ENCODE measurements around the gene LRRC36.

The LRRC36 gene, protein sequence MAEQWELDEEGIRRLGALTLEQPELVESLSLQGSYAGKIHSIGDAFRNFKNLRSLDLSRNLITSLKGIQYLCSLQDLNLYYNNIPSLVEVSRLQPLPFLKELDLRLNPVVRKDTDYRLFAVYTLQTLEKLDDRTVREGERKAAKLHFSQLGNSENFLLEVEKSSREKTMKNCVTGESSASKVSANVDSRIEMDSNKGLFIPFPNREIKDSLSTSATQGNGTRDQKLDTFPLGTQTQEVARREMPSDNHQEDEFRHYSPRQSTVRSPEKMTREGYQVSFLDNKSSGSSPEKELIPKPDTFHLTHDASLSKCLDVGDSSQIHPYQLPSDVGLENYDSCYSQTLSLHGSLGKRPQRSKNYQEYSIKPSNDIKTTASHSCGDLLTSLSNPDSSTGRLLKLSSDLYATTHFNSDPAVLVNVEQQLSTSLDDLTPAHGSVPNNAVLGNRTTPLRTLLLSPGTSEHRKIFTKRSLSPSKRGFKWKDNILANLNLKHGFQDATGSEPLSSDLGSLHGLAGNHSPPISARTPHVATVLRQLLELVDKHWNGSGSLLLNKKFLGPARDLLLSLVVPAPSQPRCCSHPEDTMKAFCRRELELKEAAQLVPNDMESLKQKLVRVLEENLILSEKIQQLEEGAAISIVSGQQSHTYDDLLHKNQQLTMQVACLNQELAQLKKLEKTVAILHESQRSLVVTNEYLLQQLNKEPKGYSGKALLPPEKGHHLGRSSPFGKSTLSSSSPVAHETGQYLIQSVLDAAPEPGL

DNA sequence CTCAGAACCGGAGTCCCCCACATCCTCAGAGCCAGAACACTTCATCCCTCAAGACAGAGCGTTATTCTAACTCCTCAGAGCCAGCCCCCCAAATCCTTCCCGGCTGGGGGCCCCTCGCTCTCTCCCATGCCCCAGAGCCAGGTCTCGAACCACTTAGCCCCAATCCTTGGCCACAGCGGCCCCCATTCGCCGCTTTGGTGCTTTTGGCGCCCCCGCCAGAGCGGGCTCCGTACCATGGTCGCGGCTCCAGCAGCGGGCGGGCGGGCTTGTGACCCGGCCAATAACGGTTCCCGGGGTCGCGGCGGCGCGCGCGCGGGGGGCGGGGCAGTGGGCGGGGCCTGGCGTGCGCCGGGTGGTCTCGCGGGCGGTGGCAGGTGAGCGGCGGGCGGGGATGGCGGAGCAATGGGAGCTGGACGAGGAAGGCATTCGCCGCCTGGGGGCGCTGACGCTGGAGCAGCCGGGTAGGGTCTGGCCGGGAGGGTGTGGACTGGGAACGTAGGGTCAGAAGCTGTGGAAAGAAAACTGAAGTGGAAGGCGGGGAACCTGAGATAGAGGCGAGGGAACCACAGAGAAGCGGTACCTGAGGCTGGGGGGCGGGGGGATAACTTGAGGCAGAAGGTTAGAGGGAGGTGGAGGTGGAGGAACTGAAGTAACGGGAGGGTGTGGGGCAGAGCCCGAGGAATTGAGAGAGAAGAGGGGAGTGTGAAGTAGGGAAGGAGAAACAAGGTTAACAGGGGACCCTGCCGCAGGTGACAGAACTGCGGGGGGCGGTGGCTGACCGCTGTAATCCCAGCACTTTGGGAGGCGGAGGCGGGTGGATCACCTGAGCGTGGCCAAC, at the start of gene LRRC36, which contains the start of gene KCTD19:
Gene LRRC36, plus strand, starts transcription at position 344 of the 838 bp plus-strand sequence. Its CDS starts 48 bp downstream, at position 392.
Gene KCTD19, minus strand, starts transcription at position 270 of the 838 bp plus-strand sequence. Its CDS starts 34 bp downstream, at position 236.
- no peak for DNase-seq

DNA sequence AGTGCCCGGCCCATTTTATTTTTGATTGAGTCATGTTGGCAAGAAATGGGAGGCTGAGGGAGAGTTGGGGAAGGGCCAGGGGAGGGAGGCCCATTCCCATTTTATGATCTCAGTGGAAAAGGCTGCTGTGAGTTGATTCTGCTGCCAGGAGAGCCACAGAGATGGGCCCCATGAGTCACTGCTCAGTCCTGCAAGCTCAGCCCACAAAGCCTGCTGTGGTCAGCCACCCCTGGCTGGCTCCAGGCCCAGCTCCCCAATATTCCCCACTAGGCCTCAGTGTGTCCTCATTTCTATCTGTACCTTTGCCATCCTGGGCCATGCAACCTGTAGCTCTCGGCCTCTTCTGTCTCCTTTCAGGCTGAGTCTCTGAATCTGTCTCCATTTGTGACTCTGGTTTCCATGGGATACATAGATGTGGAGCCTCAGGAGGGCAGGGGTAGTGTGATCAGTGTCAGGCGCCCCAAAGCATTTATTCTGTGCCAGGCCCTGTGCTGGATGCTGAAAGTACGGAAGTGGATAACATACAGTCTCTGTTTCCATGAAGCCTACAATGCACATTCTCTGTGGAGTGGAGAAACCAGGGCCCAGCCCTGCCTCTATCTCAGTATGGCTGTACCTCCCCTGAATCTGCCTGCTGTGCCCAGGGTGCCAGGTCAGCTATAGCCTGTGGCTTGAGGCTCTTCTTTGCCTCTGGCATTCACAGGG, 49.2 kb upstream of the LRRC36 start:
- no peak for DNase-seq

DNA sequence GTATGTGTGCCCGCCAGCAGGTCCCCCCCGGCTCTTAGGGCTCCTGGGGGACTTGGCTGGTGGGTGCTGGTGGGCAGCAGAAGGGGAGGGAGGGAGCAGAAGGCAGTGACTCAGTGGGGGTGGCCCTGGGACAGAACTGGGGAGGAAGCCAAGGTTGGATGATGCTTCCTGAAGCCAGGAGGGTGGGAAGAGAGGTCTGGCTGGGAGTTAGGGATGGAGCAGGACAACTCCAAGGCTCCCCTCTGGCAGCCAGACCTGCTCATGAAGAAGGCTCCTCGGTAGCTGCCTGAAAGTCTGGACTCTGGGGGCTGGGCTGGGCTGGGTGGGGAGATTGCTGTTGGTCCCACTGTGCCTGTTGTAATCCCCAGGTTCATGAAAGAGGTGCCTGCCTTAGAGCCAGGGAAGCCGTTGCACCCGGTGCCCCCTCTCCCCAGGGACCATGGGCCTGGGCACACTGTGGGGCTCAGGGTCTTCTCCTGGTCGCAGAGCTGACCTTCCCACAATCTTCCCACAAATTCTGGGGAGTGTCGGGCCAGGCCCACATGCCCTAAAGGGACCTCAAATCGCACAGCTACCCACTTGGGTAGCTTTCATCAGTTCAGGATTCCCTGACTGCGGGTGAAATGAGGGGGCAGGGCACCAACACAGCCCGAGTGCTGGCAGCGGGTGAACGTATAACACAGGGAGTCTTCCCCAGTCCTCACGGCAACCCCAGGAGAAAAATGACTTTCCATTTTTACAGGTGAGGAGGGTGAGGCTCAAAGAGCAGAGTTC, 48.4 kb upstream of the LRRC36 start:
- DNase-seq, result no peak

DNA sequence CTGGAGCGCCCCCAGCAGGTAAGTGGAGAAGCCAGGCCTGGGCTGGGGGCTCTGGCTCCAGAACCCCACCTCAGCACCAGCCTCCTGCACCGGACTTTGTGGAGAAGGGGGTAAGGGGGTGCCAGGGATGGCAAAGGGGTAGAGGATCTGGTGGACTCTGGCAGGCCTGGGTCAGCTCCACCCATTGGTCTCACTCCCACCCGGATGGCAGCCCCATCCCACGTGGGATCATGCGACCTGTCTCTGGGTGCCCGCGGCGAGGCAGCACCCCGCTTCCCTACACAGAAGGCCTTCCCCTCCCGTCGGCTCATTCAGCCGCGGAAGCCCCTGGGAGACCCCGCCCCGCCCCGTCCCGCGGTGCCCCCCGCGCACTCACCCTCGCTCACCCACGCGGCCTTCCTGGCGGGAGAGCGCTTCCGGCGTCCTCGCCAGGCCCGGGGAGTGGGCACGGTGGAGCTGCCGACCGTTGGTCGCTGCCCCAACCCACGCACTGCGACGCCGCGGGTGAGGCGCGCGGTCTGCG, 47.8 kb upstream of the LRRC36 start:
- DNase-seq, result peak in 1 of 2 donors; percentile 62

DNA sequence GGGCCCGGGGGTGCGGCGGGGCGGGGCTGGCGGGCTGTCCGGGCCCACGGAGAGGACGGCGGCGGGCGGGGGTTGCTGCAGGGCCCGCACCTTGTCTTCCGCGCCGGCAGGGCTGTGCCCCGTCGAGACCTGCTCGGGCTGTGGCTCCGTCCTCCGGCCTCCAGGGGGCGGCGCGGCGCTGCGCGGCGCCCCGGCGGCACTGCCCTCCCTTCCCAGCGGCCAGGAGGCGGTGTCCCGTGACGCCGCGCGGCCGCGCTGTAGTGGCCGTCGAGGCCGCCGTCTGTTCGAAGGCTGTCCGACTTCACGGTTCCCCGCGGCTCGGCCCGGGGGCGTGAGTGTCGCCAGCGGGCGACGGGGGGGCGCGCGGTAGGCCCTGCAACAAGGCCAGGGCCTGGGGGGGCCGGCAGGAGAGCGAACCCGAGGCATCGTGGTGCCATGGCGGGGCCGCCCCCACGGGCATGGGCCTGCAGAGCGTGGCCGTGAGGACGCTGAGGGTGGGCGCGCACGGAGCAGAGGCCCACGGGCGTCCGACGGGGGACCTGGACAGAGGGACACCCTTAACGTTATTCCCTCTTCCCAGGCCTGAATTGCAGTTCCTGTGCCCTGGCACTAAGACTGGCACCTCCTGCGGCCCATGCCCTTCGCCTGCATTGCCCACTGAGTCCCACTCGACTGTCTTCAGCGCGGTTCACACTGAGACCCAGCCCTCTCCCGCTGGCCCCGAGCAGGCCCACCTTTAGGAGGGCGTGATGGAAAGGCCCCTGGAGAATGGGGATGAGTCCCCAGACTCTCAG, 47.1 kb upstream of the LRRC36 start, which contains the start of gene PLEKHG4:
Gene PLEKHG4, plus strand, starts transcription at position 237 of the 794 bp plus-strand sequence. Its CDS starts 513 bp downstream, at position 750.
- DNase-seq, result peak; percentile 62 to 68

DNA sequence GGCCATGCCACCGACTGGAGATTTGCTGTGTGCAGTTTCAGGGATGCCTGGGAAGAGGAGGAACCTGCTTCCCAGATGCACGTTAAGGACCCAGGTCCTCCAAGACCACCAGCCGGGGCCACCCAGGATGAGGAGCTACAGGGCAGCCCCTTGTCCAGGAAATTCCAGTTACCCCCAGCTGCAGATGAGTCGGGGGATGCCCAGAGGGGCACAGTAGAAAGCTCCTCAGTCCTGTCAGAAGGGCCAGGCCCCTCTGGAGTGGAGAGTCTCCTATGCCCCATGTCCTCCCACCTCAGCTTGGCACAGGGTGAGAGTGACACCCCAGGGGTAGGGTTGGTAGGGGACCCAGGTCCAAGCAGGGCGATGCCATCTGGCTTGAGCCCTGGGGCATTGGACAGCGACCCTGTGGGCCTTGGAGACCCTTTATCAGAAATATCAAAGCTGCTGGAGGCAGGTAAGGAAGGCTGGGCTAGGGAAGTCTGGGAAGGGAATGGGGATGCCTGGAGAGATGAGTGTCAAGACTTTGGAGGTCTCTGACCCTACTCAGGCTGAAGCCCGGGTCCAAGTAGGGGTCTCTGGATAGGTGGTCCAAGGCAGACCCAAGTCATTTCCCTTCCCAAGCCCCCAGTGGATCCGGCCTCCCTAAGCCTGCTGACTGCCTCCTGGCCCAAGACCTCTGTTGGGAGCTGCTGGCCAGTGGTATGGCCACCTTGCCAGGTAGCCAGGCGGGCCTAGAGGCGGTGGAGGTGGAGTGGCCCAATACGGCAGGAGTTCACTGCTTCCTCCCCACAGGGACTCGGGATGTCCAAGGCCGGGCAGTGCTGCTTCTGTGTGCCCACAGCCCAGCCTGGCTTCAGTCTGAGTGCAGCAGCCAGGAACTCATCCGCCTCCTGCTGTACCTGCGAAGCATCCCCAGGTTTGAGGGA, 46.3 kb upstream of the LRRC36 start:
- DNase-seq, result no peak

DNA sequence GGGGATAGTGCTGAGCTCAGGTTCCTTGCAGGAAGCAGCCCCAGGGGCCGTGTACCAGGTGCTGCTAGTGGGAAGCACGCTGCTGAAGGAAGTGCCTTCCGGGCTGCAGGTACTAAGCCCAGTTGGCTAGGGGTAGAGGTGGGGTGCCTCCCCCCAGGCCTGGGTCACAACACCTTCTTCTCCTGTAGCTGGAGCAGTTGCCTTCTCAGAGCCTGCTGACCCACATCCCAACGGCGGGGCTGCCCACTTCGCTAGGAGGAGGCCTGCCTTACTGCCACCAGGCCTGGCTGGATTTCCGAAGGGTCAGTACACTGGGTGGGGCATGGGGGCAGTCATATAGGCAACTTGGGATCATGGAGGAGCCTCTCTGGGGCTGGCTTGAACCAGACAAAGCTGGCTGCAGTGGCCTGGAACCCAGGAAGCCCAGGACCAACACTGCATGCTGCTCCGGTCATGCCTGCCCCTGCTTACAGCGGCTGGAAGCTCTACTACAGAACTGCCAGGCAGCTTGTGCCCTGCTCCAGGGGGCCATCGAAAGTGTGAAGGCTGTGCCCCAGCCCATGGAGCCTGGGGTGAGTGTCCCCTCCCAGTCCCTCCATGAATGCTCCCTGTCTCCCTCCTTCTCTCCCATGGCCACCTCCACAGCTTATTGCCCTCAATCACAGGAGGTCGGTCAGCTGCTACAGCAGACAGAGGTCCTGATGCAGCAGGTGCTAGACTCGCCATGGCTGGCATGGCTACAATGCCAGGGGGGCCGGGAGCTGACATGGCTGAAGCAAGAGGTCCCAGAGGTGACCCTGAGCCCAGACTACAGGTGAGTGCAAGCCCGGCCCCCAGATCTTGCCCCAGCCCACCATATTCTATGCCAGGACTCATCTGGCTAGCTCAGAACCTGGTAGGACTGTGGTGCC, 44.8 kb upstream of the LRRC36 start:
- DNase-seq, result no peak

DNA sequence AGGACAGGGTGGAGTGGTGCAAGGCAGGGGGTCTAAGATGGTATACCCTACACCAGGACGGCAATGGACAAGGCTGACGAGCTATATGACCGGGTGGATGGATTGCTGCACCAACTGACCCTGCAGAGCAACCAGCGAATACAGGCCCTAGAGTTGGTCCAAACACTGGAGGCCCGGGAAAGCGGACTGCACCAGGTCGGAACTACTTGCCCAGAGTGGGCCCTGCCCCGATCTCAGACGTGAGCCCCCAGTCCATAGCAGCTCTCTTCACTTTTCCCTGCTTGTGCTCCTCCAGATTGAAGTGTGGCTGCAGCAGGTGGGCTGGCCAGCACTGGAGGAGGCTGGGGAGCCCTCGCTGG, 44.2 kb upstream of the LRRC36 start:
- DNase-seq, result no peak

DNA sequence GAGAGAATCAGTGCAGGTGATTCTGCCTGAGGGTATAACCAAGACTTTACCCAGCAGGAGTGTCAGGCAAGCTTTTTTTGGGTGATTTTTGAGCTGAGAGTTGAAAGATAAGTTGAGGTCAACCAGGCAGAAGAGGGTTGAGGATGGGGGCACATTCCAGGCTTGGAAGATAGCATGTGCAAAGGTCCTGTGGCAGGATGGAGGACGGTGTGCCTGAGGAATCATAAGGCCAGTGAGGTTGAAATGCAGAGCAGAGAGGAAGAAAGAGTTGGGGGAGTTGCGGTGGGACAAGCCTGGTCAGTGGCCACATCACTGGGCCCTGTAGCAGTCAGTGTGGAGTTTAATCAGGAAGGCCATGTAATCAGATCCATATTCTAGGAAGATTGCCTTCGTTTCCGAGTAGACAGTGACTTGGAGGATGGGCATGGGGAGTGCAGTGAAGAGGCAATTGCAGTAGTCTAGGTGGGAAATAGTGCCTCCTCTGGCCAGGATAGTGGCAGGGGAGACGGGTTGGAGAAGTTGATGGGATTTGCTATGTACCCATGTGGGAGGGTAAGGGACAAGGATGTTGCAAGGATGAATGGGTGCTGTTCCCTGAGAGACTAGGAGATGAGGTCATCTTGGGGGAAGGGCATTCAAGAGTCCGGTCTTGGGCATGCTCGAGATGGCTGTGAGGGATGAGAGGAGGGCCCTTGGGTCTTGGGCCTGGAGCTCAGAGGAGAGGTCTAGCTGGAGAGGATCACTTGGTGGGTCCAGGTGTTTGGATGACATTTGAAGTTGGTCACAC, 43.4 kb upstream of the LRRC36 start:
- no peak for DNase-seq

DNA sequence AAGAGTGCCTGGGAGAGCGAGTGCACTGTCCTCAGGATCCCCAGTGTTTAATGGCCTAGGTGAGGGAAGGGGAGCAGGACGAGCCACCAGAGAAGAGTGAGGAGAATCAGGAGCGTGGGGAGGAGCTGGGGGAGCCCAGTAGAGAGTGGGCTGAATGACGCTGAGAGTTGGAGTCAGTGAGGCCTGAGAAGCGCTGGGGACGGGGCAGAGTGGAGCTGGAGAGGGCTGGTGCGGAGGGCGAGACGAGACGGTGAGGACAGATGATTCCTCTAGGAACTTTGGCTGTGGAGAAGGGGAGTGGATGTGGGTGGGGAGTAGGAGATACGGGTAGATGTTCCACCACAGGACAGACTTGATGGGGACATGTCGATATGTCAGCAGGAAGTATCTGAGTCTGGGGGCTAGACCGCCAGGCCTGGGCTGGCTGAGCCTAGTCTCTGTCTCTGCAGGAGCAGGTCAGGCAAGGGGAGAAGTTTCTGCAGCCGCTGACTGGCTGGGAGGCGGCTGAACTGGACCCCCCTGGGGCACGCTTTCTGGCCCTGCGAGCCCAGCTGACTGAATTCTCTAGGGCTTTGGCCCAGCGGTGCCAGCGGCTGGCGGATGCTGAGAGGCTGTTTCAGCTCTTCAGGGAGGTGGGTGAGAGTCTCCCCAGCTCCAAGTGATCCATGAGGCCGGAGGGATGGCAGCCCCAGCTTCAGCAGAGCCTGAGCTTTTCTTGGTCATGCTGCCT, 42.6 kb upstream of the LRRC36 start:
- DNase-seq, result no peak

DNA sequence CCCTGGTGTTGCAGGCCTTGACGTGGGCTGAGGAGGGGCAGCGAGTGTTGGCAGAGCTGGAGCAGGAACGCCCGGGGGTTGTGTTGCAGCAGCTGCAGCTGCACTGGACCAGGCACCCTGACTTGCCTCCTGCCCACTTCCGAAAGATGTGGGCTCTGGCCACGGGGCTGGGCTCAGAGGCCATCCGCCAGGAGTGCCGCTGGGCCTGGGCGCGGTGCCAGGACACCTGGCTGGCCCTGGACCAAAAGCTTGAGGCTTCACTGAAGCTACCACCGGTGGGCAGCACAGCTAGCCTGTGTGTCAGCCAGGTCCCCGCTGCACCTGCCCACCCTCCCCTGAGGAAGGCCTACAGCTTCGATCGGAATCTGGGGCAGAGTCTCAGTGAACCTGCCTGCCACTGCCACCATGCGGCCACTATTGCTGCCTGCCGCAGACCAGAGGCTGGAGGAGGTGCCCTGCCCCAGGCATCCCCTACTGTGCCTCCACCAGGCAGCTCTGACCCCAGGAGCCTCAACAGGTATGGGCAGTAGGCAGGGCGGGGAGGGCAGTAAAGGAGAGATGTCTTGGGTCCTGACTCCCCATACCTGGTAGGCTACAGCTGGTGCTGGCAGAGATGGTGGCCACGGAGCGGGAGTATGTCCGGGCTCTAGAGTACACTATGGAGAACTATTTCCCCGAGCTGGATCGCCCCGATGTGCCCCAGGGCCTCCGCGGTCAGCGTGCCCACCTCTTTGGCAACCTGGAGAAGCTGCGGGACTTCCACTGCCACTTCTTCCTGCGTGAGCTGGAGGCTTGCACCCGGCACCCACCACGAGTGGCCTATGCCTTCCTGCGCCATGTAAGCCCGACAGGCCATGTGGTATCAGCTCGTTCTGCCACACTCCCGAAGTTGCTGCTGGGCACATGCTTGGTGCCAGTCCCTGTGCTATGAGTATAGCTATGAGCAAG, 41.6 kb upstream of the LRRC36 start:
- DNase-seq, result no peak

DNA sequence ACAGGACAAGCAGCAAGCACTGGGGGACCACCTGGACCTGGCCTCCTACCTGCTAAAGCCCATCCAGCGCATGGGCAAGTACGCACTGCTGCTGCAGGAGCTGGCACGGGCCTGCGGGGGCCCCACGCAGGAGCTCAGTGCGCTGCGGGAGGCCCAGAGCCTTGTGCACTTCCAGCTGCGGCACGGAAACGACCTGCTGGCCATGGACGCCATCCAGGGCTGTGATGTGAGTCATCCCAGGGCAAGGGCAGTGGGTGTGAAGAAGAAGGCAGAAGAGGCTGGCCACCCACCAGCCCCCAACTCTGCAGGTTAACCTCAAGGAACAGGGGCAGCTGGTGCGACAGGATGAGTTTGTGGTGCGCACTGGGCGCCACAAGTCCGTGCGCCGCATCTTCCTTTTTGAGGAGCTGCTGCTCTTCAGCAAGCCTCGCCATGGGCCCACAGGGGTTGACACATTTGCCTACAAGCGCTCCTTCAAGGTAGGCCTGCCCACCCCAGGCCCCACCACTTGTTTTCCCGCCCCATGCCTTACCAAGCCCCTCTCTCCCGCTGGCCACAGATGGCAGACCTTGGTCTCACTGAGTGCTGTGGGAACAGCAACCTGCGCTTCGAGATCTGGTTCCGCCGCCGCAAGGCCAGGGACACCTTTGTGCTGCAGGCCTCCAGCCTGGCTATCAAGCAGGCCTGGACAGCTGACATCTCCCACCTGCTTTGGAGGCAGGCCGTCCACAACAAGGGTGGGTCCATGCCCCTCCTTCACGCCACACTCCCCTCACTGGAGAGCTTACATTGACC, 40.0 kb upstream of the LRRC36 start:
- DNase-seq, result no peak

DNA sequence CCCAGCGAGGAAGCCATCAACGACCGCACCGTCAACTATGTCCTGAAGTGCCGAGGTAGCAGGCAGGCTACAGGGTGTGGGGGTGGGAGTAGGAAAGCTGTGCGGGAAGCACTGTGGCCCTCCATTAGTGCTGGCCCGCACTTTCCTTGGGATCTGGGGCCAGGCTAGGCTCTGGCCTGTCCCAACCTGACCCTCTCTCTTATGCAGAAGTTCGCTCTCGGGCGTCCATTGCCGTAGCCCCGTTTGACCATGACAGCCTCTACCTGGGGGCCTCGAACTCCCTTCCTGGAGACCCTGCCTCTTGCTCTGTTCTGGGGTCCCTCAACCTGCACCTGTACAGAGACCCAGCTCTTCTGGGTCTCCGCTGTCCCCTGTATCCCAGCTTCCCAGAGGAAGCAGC, 38.7 kb upstream of the LRRC36 start:
- no peak for DNase-seq

DNA sequence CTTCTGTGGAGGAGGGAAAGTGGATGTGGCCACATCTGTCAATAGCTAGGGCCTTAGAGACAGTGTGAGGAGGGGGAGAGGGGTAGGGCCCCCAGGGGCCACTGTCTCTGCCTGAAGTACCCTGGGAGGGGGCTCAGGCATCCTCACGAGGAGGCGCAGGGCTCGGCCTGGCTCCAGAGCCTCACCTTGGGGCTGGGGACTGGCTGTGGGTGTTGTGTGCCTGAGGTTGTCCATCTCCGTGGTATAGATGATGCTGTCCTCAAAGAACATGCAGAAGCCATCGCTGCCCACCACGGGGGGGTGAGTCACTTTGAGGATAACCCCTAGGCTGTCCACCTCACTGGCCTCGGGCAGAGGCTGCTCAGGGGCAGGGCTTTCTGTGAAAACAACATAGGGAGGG, 35.2 kb upstream of the LRRC36 start:
- DNase-seq, result no peak

Measured in bone marrow (tissue), 2 donors.